Measurements from ENCODE around the gene ULK1. TPM values are rescaled to one million over a fixed set of nuclear protein-coding genes. Genes with fewer than 3 reads are reported as not detected.

ULK1 gene
- total RNA-seq, 1 donor from 2014 or later: 4.9 TPM

DNA sequence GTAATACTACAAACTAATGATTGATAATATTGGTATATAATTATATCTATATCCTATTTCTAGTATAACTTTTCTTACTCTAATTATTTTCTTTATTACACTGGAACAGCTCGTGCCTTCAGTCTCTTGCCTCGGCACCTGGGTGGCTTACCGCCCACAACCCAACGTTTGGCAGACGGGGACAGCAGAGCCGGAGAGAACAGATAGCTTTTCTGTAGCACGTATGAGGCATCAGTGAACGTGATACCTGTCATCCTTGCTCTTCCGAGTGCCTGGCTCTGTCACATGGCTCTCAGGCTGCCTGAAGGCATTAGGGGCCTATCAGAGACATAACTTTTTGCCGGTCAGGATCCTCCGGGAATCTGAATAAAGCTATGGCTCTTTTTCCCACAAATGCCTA is 40.1 kb downstream of the ULK1 start:
- no peak for TF ChIP-seq EZH2phosphoT487 (IDR thresholded peaks at IDR 0.05)
- TF ChIP-seq CTCF (IDR thresholded peaks at IDR 0.05): no peak
- no peak for TF ChIP-seq EZH2 (IDR thresholded peaks at IDR 0.05)
- Histone ChIP-seq H3K36me3 (peaks cover 3% of the 10 kb centered on the region), H3K27ac (no peak overlapping the region), H3K79me2 (ENCODE audit: low read depth) (peaks cover 25% of the 10 kb centered on the region), H3K27me3 (no peaks in the 10 kb centered on the region), H3K9ac (no peak overlapping the region), H2AFZ (replicated peaks) (no peak overlapping the region), H4K20me1 (ENCODE audit: low read depth) (peaks cover 16% of the 10 kb centered on the region), H3F3A (ENCODE audit: low read depth) (no peaks in the 10 kb centered on the region), H3K4me2 (no peak overlapping the region), H3K9me3 (ENCODE audit: low read depth) (no peaks in the 10 kb centered on the region), H3K4me3 (no peak overlapping the region), H3K4me1 (peaks cover 6% of the 10 kb centered on the region)
- Mint-ChIP-seq H3K4me1 (peaks cover 4% of the 10 kb centered on the region), H3K4me3 (no peak overlapping the region), H3K27ac (no peak overlapping the region), H3K27me3 (ENCODE audit: insufficient read depth, low read depth) (peaks cover 2% of the 10 kb centered on the region), H3K9me3 (no peaks in the 10 kb centered on the region), H3K36me3 (peaks cover 24% of the 10 kb centered on the region)
- DNase-seq (ENCODE audit: low spot score): no peak

GRCh38 chr12:131938082-131938481 is 43.7 kb downstream of the ULK1 start:
- Mint-ChIP-seq H3K4me1 (no peaks in the 10 kb centered on the region), H3K4me3 (no peak overlapping the region), H3K27ac (no peak overlapping the region), H3K36me3 (peaks cover 20% of the 10 kb centered on the region), H3K9me3 (no peaks in the 10 kb centered on the region), H3K27me3 (ENCODE audit: insufficient read depth, low read depth) (peaks cover 2% of the 10 kb centered on the region)
- Histone ChIP-seq H3F3A (ENCODE audit: low read depth) (no peaks in the 10 kb centered on the region), H3K9ac (no peak overlapping the region), H3K36me3 (peaks cover 3% of the 10 kb centered on the region), H3K79me2 (ENCODE audit: low read depth) (no peaks in the 10 kb centered on the region), H2AFZ (replicated peaks) (no peak overlapping the region), H3K9me3 (ENCODE audit: low read depth) (no peaks in the 10 kb centered on the region), H3K4me3 (no peak overlapping the region), H3K4me2 (no peak overlapping the region), H4K20me1 (ENCODE audit: low read depth) (no peaks in the 10 kb centered on the region), H3K27me3 (no peaks in the 10 kb centered on the region), H3K27ac (no peak overlapping the region), H3K4me1 (no peaks in the 10 kb centered on the region)
- no peak for TF ChIP-seq EZH2phosphoT487 (IDR thresholded peaks at IDR 0.05)
- no peak for TF ChIP-seq EZH2 (IDR thresholded peaks at IDR 0.05)
- no peak for TF ChIP-seq CTCF (IDR thresholded peaks at IDR 0.05)
- no peak for DNase-seq (ENCODE audit: low spot score)

DNA sequence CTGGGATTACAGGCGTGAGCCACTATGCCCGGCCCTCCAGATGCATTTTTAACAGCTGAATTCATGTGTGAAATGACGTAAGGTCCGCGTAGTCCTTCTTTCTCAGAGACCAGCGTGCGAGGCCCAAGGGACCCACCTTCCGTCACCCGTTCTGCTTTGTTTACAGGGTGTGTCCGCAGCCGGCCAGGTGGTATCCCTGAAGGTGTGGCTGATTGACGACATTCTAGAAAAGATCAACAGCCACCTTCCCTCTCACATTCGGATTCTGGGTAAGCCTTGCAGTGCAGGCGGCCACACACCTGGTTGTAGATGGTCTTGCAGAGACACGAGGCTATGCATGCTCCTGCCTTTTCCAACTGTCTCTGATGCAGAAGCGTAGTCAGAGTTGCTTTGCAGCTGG is 44.6 kb downstream of the ULK1 start:
- Histone ChIP-seq H3K4me1 (no peaks in the 10 kb centered on the region), H3F3A (ENCODE audit: low read depth) (no peaks in the 10 kb centered on the region), H3K9ac (no peak overlapping the region), H3K9me3 (ENCODE audit: low read depth) (no peaks in the 10 kb centered on the region), H3K36me3 (no peaks in the 10 kb centered on the region), H4K20me1 (ENCODE audit: low read depth) (no peaks in the 10 kb centered on the region), H3K4me3 (no peak overlapping the region), H3K27me3 (no peaks in the 10 kb centered on the region), H3K4me2 (no peak overlapping the region), H3K27ac (no peak overlapping the region), H3K79me2 (ENCODE audit: low read depth) (no peaks in the 10 kb centered on the region), H2AFZ (replicated peaks) (no peak overlapping the region)
- DNase-seq (ENCODE audit: low spot score): no peak
- no peaks in the 10 kb centered on the region for H3K9me3 Mint-ChIP-seq
- no peak for TF ChIP-seq EZH2phosphoT487 (IDR thresholded peaks at IDR 0.05)
- TF ChIP-seq EZH2 (IDR thresholded peaks at IDR 0.05): no peak
- no peak for TF ChIP-seq CTCF (IDR thresholded peaks at IDR 0.05)
- no peaks in the 10 kb centered on the region for H3K27me3 Mint-ChIP-seq (ENCODE audit: insufficient read depth, low read depth)
- no peak overlapping the region for H3K4me3 Mint-ChIP-seq
- H3K27ac Mint-ChIP-seq: no peak overlapping the region
- peaks cover 17% of the 10 kb centered on the region for H3K36me3 Mint-ChIP-seq
- no peaks in the 10 kb centered on the region for H3K4me1 Mint-ChIP-seq
